IPS-18c (cell line): ENCODE results near the gene ECSIT.
"Not testable (repeated sequence)": the region's sequence is repeated elsewhere in the genome, so short reads cannot be mapped to it uniquely, and the experiment has no call there.

Experiments used
- H3K4me3 ChIP-seq: 2 replicates; pipeline ENCODE4 v1.7.0; 2013; ENCODE audit warnings: low read depth, mild to moderate bottlenecking, low read length, moderate library complexity; ENCODE audit not compliant: insufficient read depth
- H3K9me3 ChIP-seq: one replicate; pipeline ENCODE4 v1.6.1; 2013; ENCODE audit warnings: mild to moderate bottlenecking, low read length, moderate library complexity; ENCODE audit not compliant: control insufficient read depth, insufficient read depth

Gene ECSIT

GRCh38 chr19:11464333-11465265 is 64.3 kb downstream of the ECSIT start:
- no peak overlapping the region for H3K4me3 ChIP-seq
- no peaks in the 10 kb centered on the region for H3K9me3 ChIP-seq

- Histone ChIP-seq H3K9me3 (no peaks in the 10 kb centered on the region), H3K4me3 (no peak overlapping the region)
Observed at GRCh38 chr19:11463391-11463790, 65.5 kb downstream of the ECSIT start.

- Histone ChIP-seq H3K9me3 (no peaks in the 10 kb centered on the region), H3K4me3 (no peak overlapping the region)
Observed at GRCh38 chr19:11461453-11461852, 67.5 kb downstream of the ECSIT start.

- H3K9me3 ChIP-seq: no peaks in the 10 kb centered on the region
- no peak overlapping the region for H3K4me3 ChIP-seq
Observed at GRCh38 chr19:11460207-11460606, 68.7 kb downstream of the ECSIT start.

- not testable (repeated sequence) for H3K9me3 ChIP-seq, H3K4me3 ChIP-seq
Observed at GRCh38 chr19:11458912-11459311, 70.0 kb downstream of the ECSIT start.

- no peak overlapping the region for H3K4me3 ChIP-seq
- H3K9me3 ChIP-seq: no peaks in the 10 kb centered on the region
Observed at GRCh38 chr19:11458236-11458900, 70.6 kb downstream of the ECSIT start.

GRCh38 chr19:11457831-11458230 is 71.1 kb downstream of the ECSIT start:
- H3K9me3 ChIP-seq: no peaks in the 10 kb centered on the region
- H3K4me3 ChIP-seq: no peak overlapping the region

GRCh38 chr19:11457115-11457514 is 71.8 kb downstream of the ECSIT start:
- no peaks in the 10 kb centered on the region for H3K9me3 ChIP-seq

GRCh38 chr19:11456659-11457058 is 72.3 kb downstream of the ECSIT start:
- H3K4me3 ChIP-seq: no peak overlapping the region
- no peaks in the 10 kb centered on the region for H3K9me3 ChIP-seq

More at GRCh38 chr19:11457115-11457514, 71.8 kb downstream of the ECSIT start:
- no peak overlapping the region for H3K4me3 ChIP-seq
